IMR-90 (cell line): ENCODE data around the gene RHBDF1. TPM values are rescaled to one million over a fixed set of nuclear protein-coding genes. Genes with fewer than 3 reads are reported as not detected.
A peak's percentile ranks its signal among the peaks of the same experiment; 100 is the strongest.

Experiments
- ATAC-seq: fragments of 200-7000 bp; cut with Tn5 transposase; 2 replicates; pipeline ENCODE4 v1.9.1; 2020; ENCODE audit warnings: low read depth, mild to moderate bottlenecking, moderate library complexity
- BruUV-seq: library from RNA; stranded (reverse); fragments of 400-500 nt; replicated peaks from 2 replicates; lab custom pipeline; 2021; lab: Mats Ljungman, UMichigan
- CTCF ChIA-PET: fragments of 300-600 bp; formaldehyde crosslinking; extraction: SDS; loops from one replicate; lab custom pipeline; 2021; ENCODE audit warnings: antibody characterized with exemption; lab: Yijun Ruan, JAX
- POLR2A ChIA-PET: fragments of 300-600 bp; sonication (Branson Sonifier 250); formaldehyde crosslinking; loops from one replicate; lab custom pipeline; 2022; ENCODE audit warnings: antibody characterized with exemption; ENCODE audit not compliant: unreplicated experiment; lab: Charles Lee
- DNase-seq: peaks from one replicate; pipeline ENCODE4 v3.0.0; 2013
- H2AFZ ChIP-seq: replicated peaks from 2 replicates; pipeline ENCODE3; 2013; ENCODE audit warnings: low read length, mild to moderate bottlenecking; ENCODE audit not compliant: poor library complexity
- H2AK5ac ChIP-seq: 2 replicates; pipeline ENCODE4 v1.6.1; 2013; ENCODE audit warnings: low read depth, low read length, inconsistent platforms
- H2AK9ac ChIP-seq: replicated peaks from 2 replicates; pipeline ENCODE3; 2013; ENCODE audit warnings: mild to moderate bottlenecking, low read depth, low read length, moderate library complexity; ENCODE audit not compliant: poor library complexity
- H2BK120ac ChIP-seq: 2 replicates; pipeline ENCODE4 v1.6.1; 2013; ENCODE audit warnings: low read depth, low read length, inconsistent platforms
- H2BK15ac ChIP-seq: 3 replicates; pipeline ENCODE4 v1.6.1; 2013; ENCODE audit warnings: low read depth, low read length, inconsistent platforms
- H2BK20ac ChIP-seq: 2 replicates; pipeline ENCODE4 v1.6.1; 2013; ENCODE audit warnings: low read depth, mild to moderate bottlenecking, inconsistent platforms, low read length, moderate library complexity
- H2BK5ac ChIP-seq: 2 replicates; pipeline ENCODE4 v1.6.1; 2013; ENCODE audit warnings: mild to moderate bottlenecking, low read depth, low read length, inconsistent platforms; ENCODE audit not compliant: poor library complexity, severe bottlenecking
- H3K14ac ChIP-seq: replicated peaks from 2 replicates; pipeline ENCODE4 v1.6.1; 2013; ENCODE audit warnings: low read depth, low read length, inconsistent platforms
- H3K18ac ChIP-seq: 2 replicates; pipeline ENCODE4 v1.6.1; 2013; ENCODE audit warnings: low read depth, low read length, control low read depth
- H3K23ac ChIP-seq: 2 replicates; pipeline ENCODE4 v1.6.1; 2013; ENCODE audit warnings: low read depth, low read length, inconsistent platforms
- H3K27ac ChIP-seq: 2 replicates; pipeline ENCODE4 v1.5.1; 2013; ENCODE audit warnings: mild to moderate bottlenecking, control low read depth, low read length; ENCODE audit not compliant: insufficient read depth
- H3K27me3 ChIP-seq: 2 replicates; pipeline ENCODE4 v1.6.1; 2013; ENCODE audit warnings: low read length; ENCODE audit not compliant: control insufficient read depth, insufficient read depth
- H3K36me3 ChIP-seq: 2 replicates; pipeline ENCODE4 v1.6.1; 2013; ENCODE audit warnings: low read length, mixed read lengths; ENCODE audit not compliant: control insufficient read depth, insufficient read depth
- H3K4ac ChIP-seq: 2 replicates; pipeline ENCODE4 v1.6.1; 2013; ENCODE audit warnings: low read depth, low read length, inconsistent platforms
- H3K4me1 ChIP-seq: 2 replicates; pipeline ENCODE4 v1.6.1; 2013; ENCODE audit warnings: low read length, mixed read lengths; ENCODE audit not compliant: control insufficient read depth, insufficient read depth
- H3K4me2 ChIP-seq: 2 replicates; pipeline ENCODE4 v1.6.1; 2013; ENCODE audit warnings: low read depth, mild to moderate bottlenecking, control low read depth, low read length, moderate library complexity
- H3K4me3 ChIP-seq: 2 replicates; pipeline ENCODE4 v1.5.1; 2013; ENCODE audit warnings: low read depth, mild to moderate bottlenecking, control low read depth, low read length, moderate library complexity; ENCODE audit not compliant: insufficient read depth
- H3K56ac ChIP-seq: 2 replicates; pipeline ENCODE4 v1.6.1; 2013; ENCODE audit warnings: low read length, inconsistent platforms; ENCODE audit not compliant: insufficient read depth; ENCODE audit errors: extremely low read depth
- H3K79me1 ChIP-seq, 2 experiments: 2 replicates each; pipeline ENCODE4 v1.6.1; 2013; ENCODE audit warnings: low read length in 2 of 2, inconsistent platforms in 1 of 2, low read depth in 1 of 2
- H3K9ac ChIP-seq: 2 replicates; pipeline ENCODE4 v1.6.1; 2013; ENCODE audit warnings: low read depth, low read length, control low read depth
- H3K9me1 ChIP-seq: 2 replicates; pipeline ENCODE4 v1.6.1; 2013; ENCODE audit warnings: low read length, inconsistent platforms; ENCODE audit not compliant: insufficient read depth
- H3K9me3 ChIP-seq: 2 replicates; pipeline ENCODE4 v1.6.1; 2013; ENCODE audit warnings: low read length; ENCODE audit not compliant: control insufficient read depth, insufficient read depth
- H4K20me1 ChIP-seq: 2 replicates; pipeline ENCODE4 v1.6.1; 2013; ENCODE audit warnings: low read length, inconsistent platforms; ENCODE audit not compliant: insufficient read depth
- H4K5ac ChIP-seq: 2 replicates; pipeline ENCODE4 v1.6.1; 2013; ENCODE audit warnings: mild to moderate bottlenecking, low read depth, low read length, control low read depth
- H4K8ac ChIP-seq, 2 experiments: 2 replicates each; pipeline ENCODE4 v1.6.1; 2013; ENCODE audit warnings: low read depth in 2 of 2, low read length in 2 of 2, control low read depth in 1 of 2, inconsistent platforms in 1 of 2
- H4K91ac ChIP-seq: 2 replicates; pipeline ENCODE4 v1.6.1; 2013; ENCODE audit warnings: low read depth, low read length, inconsistent platforms; ENCODE audit not compliant: insufficient read depth
- BHLHE40 ChIP-seq: fragments of 150-350 bp; IDR thresholded peaks from 2 replicates; pipeline ENCODE4 v1.6.1; 2016; ENCODE audit warnings: mild to moderate bottlenecking, low read depth, low read length
- CEBPB ChIP-seq: IDR thresholded peaks from 2 replicates; pipeline ENCODE4 v1.6.1; 2012; ENCODE audit warnings: low read depth, low read length, improper control_type of control experiment
- CHD1 ChIP-seq: IDR thresholded peaks from 2 replicates; pipeline ENCODE4 v1.6.1; 2012; ENCODE audit warnings: low read depth, low read length, improper control_type of control experiment
- CTCF ChIP-seq: conservative IDR thresholded peaks from 2 replicates; pipeline ENCODE4 v1.5.1; 2012; ENCODE audit warnings: mild to moderate bottlenecking, low read depth, low read length, improper control_type of control experiment
- FOS ChIP-seq: fragments of 150-350 bp; IDR thresholded peaks from 2 replicates; pipeline ENCODE4 v1.6.1; 2016; ENCODE audit warnings: low read depth, low read length
- MAFK ChIP-seq: IDR thresholded peaks from 2 replicates; pipeline ENCODE4 v1.6.1; 2012; ENCODE audit warnings: low read depth, low read length, improper control_type of control experiment
- MAZ ChIP-seq: IDR thresholded peaks from 2 replicates; pipeline ENCODE4 v1.6.1; 2012; ENCODE audit warnings: low read depth, mild to moderate bottlenecking, low read length, improper control_type of control experiment, moderate library complexity, borderline replicate concordance
- NFE2L2 ChIP-seq: fragments of 150-350 bp; IDR thresholded peaks from 2 replicates; pipeline ENCODE4 v1.6.1; 2016; ENCODE audit warnings: low read depth, mild to moderate bottlenecking, low read length
- POLR2A ChIP-seq: IDR thresholded peaks from 2 replicates; pipeline ENCODE4 v1.6.1; 2012; ENCODE audit warnings: mild to moderate bottlenecking, low read depth, low read length
- RAD21 ChIP-seq: IDR thresholded peaks from 2 replicates; pipeline ENCODE4 v1.6.1; 2012; ENCODE audit warnings: low read length, improper control_type of control experiment
- RCOR1 ChIP-seq: IDR thresholded peaks from 2 replicates; pipeline ENCODE4 v1.6.1; 2012; ENCODE audit warnings: mild to moderate bottlenecking, low read length, improper control_type of control experiment; ENCODE audit not compliant: insufficient replicate concordance
- RFX5 ChIP-seq: IDR thresholded peaks from 2 replicates; pipeline ENCODE4 v1.8.0; 2012; ENCODE audit warnings: low read depth, mild to moderate bottlenecking, low read length, moderate library complexity
- USF2 ChIP-seq: fragments of 150-350 bp; IDR thresholded peaks from 2 replicates; pipeline ENCODE4 v1.6.1; 2017; ENCODE audit warnings: mild to moderate bottlenecking, antibody characterized with exemption, low read length, low read depth
- WGBS, 2 experiments: methylation state at CpG; one replicate each; pipeline versions ENCODE4 v1.1.5 to v1.1.7; 2013; ENCODE audit warnings: missing lambda C conversion rate in 2 of 2; ENCODE audit not compliant: insufficient read length in 1 of 2; ENCODE audit errors: extremely low coverage in 2 of 2; 5-methylcytosine and 5-hydroxymethylcytosine counted together
- dilution Hi-C: fragments of 300-500 bp; cut with HindIII; formaldehyde crosslinking; loops from one replicate; pipeline ENCODE4 v1.14.3; 2018; ENCODE audit warnings: low sequenced_read_pairs; ENCODE audit not compliant: unreplicated experiment
- in situ Hi-C: fragments of 300-500 bp; cut with MboI; formaldehyde crosslinking; loops from 3 replicates; pipeline ENCODE4 v1.14.3; 2019; ENCODE audit warnings: low sequenced_read_pairs, inconsistent platforms, mixed read lengths
- intact Hi-C: fragments of 100-400 bp; cut with micrococcal nuclease; formaldehyde crosslinking; loops from 2 replicates; pipeline ENCODE4 v1.10.0; 2022
- polyA plus RNA-seq, 3 experiments: library from polyadenylated mRNA; depleted of rRNA; stranded (reverse); fragments of >200 nt; gene quantifications; 2 replicates each; pipeline ENCODE4 v1.2.3, GENCODE V29; 2012; ENCODE audit warnings: low replicate concordance in 1 of 3
- total RNA-seq: library from RNA; depleted of rRNA; stranded (reverse); fragments of >200 nt; gene quantifications from 2 replicates; pipeline ENCODE4 v1.2.3, GENCODE V29; 2012
- TF ChIP-seq, protein P1 (sequence below): fragments of 150-350 bp; IDR thresholded peaks from 2 replicates; pipeline ENCODE4 v1.6.1; 2016; ENCODE audit warnings: low read depth, mild to moderate bottlenecking, low read length, moderate library complexity, borderline replicate concordance

The RHBDF1 gene
- total and polyA plus RNA-seq, 2 of the 4 experiments (the other 2 are of a cell fraction): 13.8 to 86.6 TPM

DNA sequence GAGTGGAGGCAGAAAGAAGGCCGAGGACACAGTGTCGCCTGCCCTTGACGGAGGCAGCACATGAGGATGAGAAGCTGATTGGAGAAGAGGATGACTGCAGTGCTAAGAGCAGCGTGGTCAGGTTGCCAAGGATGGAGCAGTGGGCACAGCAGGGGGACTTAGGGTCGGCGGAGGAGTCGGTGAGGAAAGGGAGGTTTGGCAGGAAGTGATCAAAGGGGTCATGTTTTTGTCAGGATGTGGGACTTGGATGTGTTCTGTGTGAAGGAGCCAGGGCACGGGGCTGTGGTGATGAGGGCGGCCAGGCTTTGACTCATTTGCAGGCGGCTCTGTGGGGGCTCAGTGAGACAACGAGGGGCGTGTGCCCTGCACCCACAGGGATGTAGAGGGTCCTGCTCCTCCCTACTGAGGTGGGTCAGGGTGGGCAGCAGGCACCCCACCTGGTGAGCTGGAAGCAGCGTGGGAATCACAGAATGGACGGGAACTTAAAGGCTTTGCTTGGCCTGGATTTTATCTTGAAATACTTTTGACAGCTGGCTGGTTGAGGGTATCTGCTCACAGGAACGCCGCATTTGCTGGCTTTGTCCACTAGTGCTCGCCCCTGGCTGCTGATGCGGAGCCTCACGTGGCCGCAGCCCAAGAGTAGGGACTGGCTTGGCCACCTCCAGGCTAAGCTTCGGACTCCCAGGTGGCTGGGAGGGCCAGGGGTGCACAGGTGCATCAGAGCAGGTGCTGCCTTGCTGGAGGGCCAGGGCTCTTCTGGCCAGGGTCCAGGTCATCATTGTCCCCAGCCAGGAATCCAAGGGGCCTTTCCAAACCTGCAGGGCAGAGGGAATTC is 11.6 kb upstream of the RHBDF1 start:
- Histone ChIP-seq H3K4ac (peak overlapping the region; percentile 68), H3K4me3 (no peak overlapping the region), H3K9me3 (no peaks in the 10 kb centered on the region), H3K56ac (no peak overlapping the region), H3K4me1 (peaks cover 24% of the 10 kb centered on the region), H2BK20ac (no peak overlapping the region), H3K23ac (0 out of 2 replicates have a peak overlapping the region, but pooled peaks have one; percentile 10), H3K36me3 (peaks cover 62% of the 10 kb centered on the region), H3K9ac (no peak overlapping the region), H3K14ac (peak overlapping the region; percentile 50), H2BK15ac (no peak overlapping the region), H4K91ac (peak overlapping the region; percentile 39), H3K4me2 (no peak overlapping the region), H4K20me1 (peaks cover 28% of the 10 kb centered on the region), H3K18ac (no peak overlapping the region), H4K5ac (no peak overlapping the region), H3K79me1 (peaks cover 16 to 72% of the 10 kb centered on the region in 2 experiments), H2AK9ac (peak overlapping the region; percentile 93), H4K8ac (peak overlapping the region in 1 of 2 experiments; percentile 38; a peak in 1 of 4 replicates), H3K27ac (peak overlapping the region; percentile 74), H2AK5ac (peak overlapping the region; percentile 93), H2AFZ (peak overlapping the region; percentile 63), H2BK5ac (peak overlapping the region; percentile 76), H3K9me1 (peaks cover 15% of the 10 kb centered on the region; the same call in 1 of the 2 replicates), H2BK120ac (peak overlapping the region; percentile 75), H3K27me3 (no peaks in the 10 kb centered on the region)
- ChIA-PET CTCF (interaction anchor here (2.3 kb wide), 1 partner anchor 19 kb away, joined by 14 read pairs; no protein-coding TSS in a partner anchor), POLR2A (no interaction called here)
- peak; percentile 7 for ATAC-seq
- peak; percentile 28 for DNase-seq
- dilution Hi-C loops: no loop called here
- BruUV-seq: no TSS peak
- intact Hi-C loops: loop anchor here (1.0 kb wide), 2 partner anchors 13 to 19 kb away; no protein-coding TSS in a partner anchor
- 70% methylated on average over 10 of the region's 21 CpGs; no CpG with 5 or more reads in 1 of the 2 experiments for WGBS, 2 experiments
- in situ Hi-C loops: no loop called here
- TF ChIP-seq POLR2A (no peak), NFE2L2 (no peak), FOS (no peak), CHD1 (no peak), MAFK (no peak), RAD21 (no peak), CTCF (no peak), BHLHE40 (no peak), USF2 (no peak), RCOR1 (no peak), RFX5 (no peak), CEBPB (no peak), MAZ (no peak)
- TF ChIP-seq, protein P1, sequence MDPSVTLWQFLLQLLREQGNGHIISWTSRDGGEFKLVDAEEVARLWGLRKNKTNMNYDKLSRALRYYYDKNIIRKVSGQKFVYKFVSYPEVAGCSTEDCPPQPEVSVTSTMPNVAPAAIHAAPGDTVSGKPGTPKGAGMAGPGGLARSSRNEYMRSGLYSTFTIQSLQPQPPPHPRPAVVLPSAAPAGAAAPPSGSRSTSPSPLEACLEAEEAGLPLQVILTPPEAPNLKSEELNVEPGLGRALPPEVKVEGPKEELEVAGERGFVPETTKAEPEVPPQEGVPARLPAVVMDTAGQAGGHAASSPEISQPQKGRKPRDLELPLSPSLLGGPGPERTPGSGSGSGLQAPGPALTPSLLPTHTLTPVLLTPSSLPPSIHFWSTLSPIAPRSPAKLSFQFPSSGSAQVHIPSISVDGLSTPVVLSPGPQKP: no peak
